PC-9 (cell line): ENCODE measurements around the gene EVI5L. TPM values are rescaled to one million over a fixed set of nuclear protein-coding genes. Genes with fewer than 3 reads are reported as not detected.

ENCODE experiments used
- BruUV-seq: library from RNA; stranded (reverse); fragments of 400-500 nt; replicated peaks from 2 replicates; lab custom pipeline; 2021; lab: Mats Ljungman, UMichigan
- CTCF ChIA-PET: fragments of 300-600 bp; sonication (Branson Sonifier 250); formaldehyde crosslinking; loops from one replicate; lab custom pipeline; 2022; ENCODE audit warnings: antibody characterized with exemption; lab: Charles Lee
- POLR2A ChIA-PET: fragments of 300-600 bp; sonication (Branson Sonifier 250); formaldehyde crosslinking; loops from one replicate; lab custom pipeline; 2022; ENCODE audit warnings: antibody characterized with exemption; ENCODE audit not compliant: unreplicated experiment; lab: Charles Lee
- DNase-seq, 2 experiments: peaks; one replicate each; pipeline versions ENCODE4 v3.0.0 to v3.0.0-alpha.2; 2015 to 2022; ENCODE audit warnings: mixed read lengths in 1 of 2
- H2AFZ ChIP-seq: fragments of 200-600 bp; sonication (generic); 2 replicates; pipeline ENCODE4 v1.8.1; 2017; ENCODE audit warnings: antibody characterized with exemption
- H3F3A ChIP-seq: fragments of 200-600 bp; sonication (generic); 2 replicates; pipeline ENCODE4 v1.8.1; 2017; ENCODE audit warnings: antibody characterized with exemption, mild to moderate bottlenecking, low read depth; ENCODE audit not compliant: insufficient read depth
- H3K27ac ChIP-seq: fragments of 200-600 bp; sonication (generic); 2 replicates; pipeline ENCODE4 v1.6.1; 2016; ENCODE audit warnings: mixed run types
- H3K27me3 ChIP-seq: fragments of 200-600 bp; sonication (generic); 2 replicates; pipeline ENCODE4 v1.6.1; 2016; ENCODE audit warnings: low read depth, mixed run types; ENCODE audit not compliant: insufficient read depth
- H3K36me3 ChIP-seq: fragments of 200-600 bp; sonication (generic); 2 replicates; pipeline ENCODE4 v1.6.1; 2016; ENCODE audit warnings: low read depth, mixed run types
- H3K4me1 ChIP-seq: fragments of 200-600 bp; sonication (generic); replicated peaks from 2 replicates; pipeline ENCODE4 v1.6.1; 2016; ENCODE audit warnings: mixed run types; ENCODE audit not compliant: insufficient read depth
- H3K4me2 ChIP-seq: fragments of 200-600 bp; sonication (generic); 2 replicates; pipeline ENCODE4 v1.6.1; 2017; ENCODE audit warnings: mixed run types
- H3K4me3 ChIP-seq: fragments of 200-600 bp; sonication (generic); 2 replicates; pipeline ENCODE4 v1.6.1; 2016; ENCODE audit warnings: mixed run types
- H3K79me2 ChIP-seq: fragments of 200-600 bp; sonication (generic); 2 replicates; pipeline ENCODE4 v1.6.1; 2017; ENCODE audit warnings: low read depth, mixed run types
- H3K9me2 ChIP-seq: fragments of 200-600 bp; sonication (generic); 2 replicates; pipeline ENCODE4 v1.8.1; 2017; ENCODE audit warnings: mild to moderate bottlenecking; ENCODE audit not compliant: insufficient read depth
- H3K9me3 ChIP-seq: fragments of 200-600 bp; sonication (generic); 2 replicates; pipeline ENCODE4 v1.8.1; 2016; ENCODE audit warnings: low read depth; ENCODE audit not compliant: insufficient read depth
- H4K20me1 ChIP-seq: fragments of 200-600 bp; sonication (generic); 2 replicates; pipeline ENCODE4 v1.8.1; 2017; ENCODE audit not compliant: insufficient read depth
- CTCF ChIP-seq: fragments of 200-600 bp; sonication (generic); conservative IDR thresholded peaks from 2 replicates; pipeline ENCODE4 v1.6.1; 2017; ENCODE audit warnings: mixed run types, antibody characterized with exemption, mild to moderate bottlenecking, moderate library complexity
- EZH2 ChIP-seq: fragments of 200-600 bp; sonication (generic); IDR thresholded peaks from 2 replicates; pipeline ENCODE4 v1.8.0; 2017; ENCODE audit warnings: antibody characterized with exemption, low read depth
- intact Hi-C: fragments of 100-400 bp; cut with micrococcal nuclease; formaldehyde crosslinking; loops from one replicate; pipeline ENCODE4 v1.10.0; 2022; ENCODE audit not compliant: unreplicated experiment
- total RNA-seq: library from RNA; stranded (reverse); gene quantifications from 2 replicates; pipeline ENCODE4 v1.2.3, GENCODE V29; 2021

Gene EVI5L
- total RNA-seq, 1 experiment from 2014 or later, result 19.2 TPM

DNA sequence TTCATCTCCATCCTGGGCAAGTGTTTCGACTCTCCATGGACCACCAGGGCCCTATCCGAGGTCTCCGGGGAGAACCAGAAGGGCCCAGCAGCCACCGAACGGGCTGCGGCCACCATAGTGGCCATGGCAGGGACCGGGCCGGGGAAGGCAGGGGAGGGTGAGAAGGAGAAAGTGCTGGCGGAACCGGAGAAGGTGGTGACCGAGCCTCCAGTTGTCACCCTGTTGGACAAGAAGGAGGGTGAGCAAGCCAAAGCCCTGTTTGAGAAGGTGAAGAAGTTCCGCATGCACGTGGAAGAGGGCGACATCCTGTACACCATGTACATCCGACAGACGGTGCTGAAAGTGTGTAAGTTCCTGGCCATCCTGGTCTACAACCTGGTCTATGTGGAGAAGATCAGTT lies 68.9 kb downstream of the EVI5L start:
- Histone ChIP-seq H3K4me1 (peaks cover 30% of the 10 kb centered on the region), H3K9me3 (no peaks in the 10 kb centered on the region), H3K27ac (no peak overlapping the region), H3K79me2 (peaks cover 39% of the 10 kb centered on the region), H3F3A (peaks cover 38% of the 10 kb centered on the region), H3K4me2 (no peak overlapping the region), H3K27me3 (no peaks in the 10 kb centered on the region), H2AFZ (no peak overlapping the region), H4K20me1 (no peaks in the 10 kb centered on the region), H3K36me3 (0 out of 2 replicates have a peak, but pooled peaks cover 6% of the 10 kb centered on the region), H3K4me3 (no peak overlapping the region), H3K9me2 (no peaks in the 10 kb centered on the region)
- BruUV-seq, result no TSS peak
- intact Hi-C loops, result no loop called here
- POLR2A ChIA-PET, result no interaction called here
- TF ChIP-seq EZH2 (no peak), CTCF (no peak)
- CTCF ChIA-PET, result no interaction called here
- no peak for DNase-seq

- Histone ChIP-seq H3K4me3 (no peak overlapping the region), H3K79me2 (peaks cover 44% of the 10 kb centered on the region), H3K27me3 (no peaks in the 10 kb centered on the region), H3K36me3 (0 out of 2 replicates have a peak, but pooled peaks cover 6% of the 10 kb centered on the region), H4K20me1 (no peaks in the 10 kb centered on the region), H3K4me1 (peaks cover 25% of the 10 kb centered on the region), H3K27ac (no peak overlapping the region), H2AFZ (no peak overlapping the region), H3K4me2 (no peak overlapping the region), H3K9me3 (no peaks in the 10 kb centered on the region), H3K9me2 (no peaks in the 10 kb centered on the region), H3F3A (peaks cover 30% of the 10 kb centered on the region)
- CTCF ChIA-PET, result no interaction called here
- intact Hi-C loops, result loop anchor here (5.0 kb wide), 1 partner anchor 48 kb away; no protein-coding TSS in a partner anchor
- POLR2A ChIA-PET, result interaction anchor here (0.6 kb wide), 1 partner anchor 103 kb away, joined by 3 read pairs; no protein-coding TSS in a partner anchor
- TF ChIP-seq EZH2 (no peak), CTCF (no peak)
- BruUV-seq, result no TSS peak
- DNase-seq, result no peak
Measured at GRCh38 chr19:7899751-7900378, 69.8 kb downstream of the EVI5L start.

DNA sequence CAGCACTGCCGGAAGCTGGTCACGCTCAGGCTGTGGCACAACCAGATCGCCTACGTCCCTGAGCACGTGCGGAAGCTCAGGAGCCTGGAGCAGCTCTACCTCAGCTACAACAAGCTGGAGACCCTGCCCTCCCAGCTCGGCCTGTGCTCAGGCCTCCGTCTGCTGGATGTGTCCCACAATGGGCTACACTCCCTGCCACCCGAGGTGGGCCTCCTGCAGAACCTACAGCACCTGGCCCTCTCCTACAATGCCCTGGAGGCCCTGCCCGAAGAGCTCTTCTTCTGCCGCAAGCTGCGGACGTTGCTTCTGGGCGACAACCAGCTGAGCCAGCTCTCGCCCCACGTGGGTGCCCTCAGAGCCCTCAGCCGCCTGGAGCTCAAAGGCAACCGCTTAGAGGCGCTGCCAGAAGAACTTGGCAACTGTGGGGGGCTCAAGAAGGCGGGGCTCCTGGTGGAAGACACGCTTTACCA lies 70.4 kb downstream of the EVI5L start:
- no peak for TF ChIP-seq CTCF
- no peak for TF ChIP-seq EZH2
- Histone ChIP-seq H3K4me2 (no peak overlapping the region), H2AFZ (no peak overlapping the region), H4K20me1 (peaks cover 3% of the 10 kb centered on the region; the same call in 1 of the 2 replicates), H3K9me3 (no peaks in the 10 kb centered on the region), H3K4me3 (no peak overlapping the region), H3K4me1 (peaks cover 24% of the 10 kb centered on the region), H3K27me3 (no peaks in the 10 kb centered on the region), H3K27ac (no peak overlapping the region), H3K9me2 (no peaks in the 10 kb centered on the region), H3F3A (peaks cover 26% of the 10 kb centered on the region), H3K36me3 (0 out of 2 replicates have a peak, but pooled peaks cover 6% of the 10 kb centered on the region), H3K79me2 (peaks cover 46% of the 10 kb centered on the region)
- ChIA-PET POLR2A (interaction anchor here (0.6 kb wide), 1 partner anchor 102 kb away, joined by 3 read pairs; no protein-coding TSS in a partner anchor), CTCF (no interaction called here)
- intact Hi-C loops, result loop anchor here (5.0 kb wide), 1 partner anchor 48 kb away; no protein-coding TSS in a partner anchor
- BruUV-seq, result no TSS peak
- no peak for DNase-seq
